NCI-H146 (cell line): Measurements from ENCODE around the gene LGALS1.
A peak's percentile ranks its signal among the peaks of the same experiment; 100 is the strongest.

Source experiments
- DNase-seq: peaks from one replicate; lab custom pipeline; 2025; lab: John Stamatoyannopoulos, UW

The LGALS1 gene

GRCh38 chr22:37662039-37662438 lies 13.4 kb upstream of the LGALS1 start:
- no peak for DNase-seq

GRCh38 chr22:37663521-37664140 lies 11.8 kb upstream of the LGALS1 start:
- DNase-seq, result no peak

- no peak for DNase-seq
Observed at GRCh38 chr22:37664249-37665101, 11.0 kb upstream of the LGALS1 start.

GRCh38 chr22:37665487-37665886 lies 9.9 kb upstream of the LGALS1 start:
- DNase-seq, result no peak

GRCh38 chr22:37669586-37669985 lies 5.8 kb upstream of the LGALS1 start:
- no peak for DNase-seq

GRCh38 chr22:37672206-37672919 lies 3.1 kb upstream of the LGALS1 start:
- no peak for DNase-seq

- no peak for DNase-seq
Observed at GRCh38 chr22:37672920-37673455, 2.4 kb upstream of the LGALS1 start.

- no peak for DNase-seq
Observed at GRCh38 chr22:37674248-37674647, 1.2 kb upstream of the LGALS1 start.

GRCh38 chr22:37675930-37676735 lies 697 bp downstream of the LGALS1 start:
- DNase-seq, result no peak

GRCh38 chr22:37676736-37677492 lies 1.5 kb downstream of the LGALS1 start:
- DNase-seq, result peak; percentile 78

GRCh38 chr22:37677493-37677974 lies 2.1 kb downstream of the LGALS1 start:
- DNase-seq, result no peak

- no peak for DNase-seq
Observed at GRCh38 chr22:37678372-37678771, 2.9 kb downstream of the LGALS1 start.

GRCh38 chr22:37679670-37680069 lies 4.2 kb downstream of the LGALS1 start:
- no peak for DNase-seq

GRCh38 chr22:37680191-37680851 lies 4.9 kb downstream of the LGALS1 start:
- DNase-seq, result no peak

GRCh38 chr22:37681001-37681424 lies 5.6 kb downstream of the LGALS1 start:
- DNase-seq, result no peak

GRCh38 chr22:37681556-37682049 lies 6.2 kb downstream of the LGALS1 start:
- DNase-seq, result peak; percentile 54

GRCh38 chr22:37684803-37685615 lies 9.6 kb downstream of the LGALS1 start:
- DNase-seq, result no peak

- peak; percentile 75 for DNase-seq
Observed at GRCh38 chr22:37686002-37686982, 10.9 kb downstream of the LGALS1 start, which contains the start of gene NOL12. NOL12 (plus strand) TSS chr22:37686343; CDS start chr22:37686393, 50 bp downstream.
